HEK293 (cell line): ENCODE results near the gene TP53AIP1.

Experiments
- CTCF ChIA-PET: fragments of 350-600 bp; formaldehyde crosslinking; extraction: SDS; loops from one replicate; lab custom pipeline; 2021; ENCODE audit warnings: antibody characterized with exemption; lab: Yijun Ruan, JAX
- POLR2A ChIA-PET: fragments of 300-600 bp; formaldehyde crosslinking; extraction: SDS; loops from one replicate; lab custom pipeline; 2020; ENCODE audit warnings: antibody characterized with exemption, inconsistent platforms; lab: Yijun Ruan, JAX
- H3K27ac ChIP-seq: fragments of 200-500 bp; sonication (Bioruptor generic); 2 replicates; pipeline ENCODE4 v1.5.1; 2014; ENCODE audit warnings: low read depth, low read length, control low read depth, inconsistent platforms; ENCODE audit errors: extremely low read depth
- H3K36me3 ChIP-seq, 2 experiments: fragments of 200-500 bp in 1 of 2; sonication (Bioruptor generic) in 1 of 2; 1 replicate in 1 of 2; 2 replicates in 1 of 2; pipeline ENCODE4 v1.5.1; 2014 to 2017; ENCODE audit warnings: inconsistent platforms in 2 of 2, low read length in 2 of 2; ENCODE audit not compliant: control insufficient read depth in 2 of 2, insufficient read depth in 1 of 2
- H3K4me1 ChIP-seq: fragments of 200-500 bp; sonication (Bioruptor generic); 2 replicates; pipeline ENCODE4 v1.5.1; 2014; ENCODE audit warnings: mild to moderate bottlenecking, low read length, inconsistent platforms; ENCODE audit not compliant: control insufficient read depth, insufficient read depth
- H3K4me3 ChIP-seq: 2 replicates; pipeline ENCODE4 v1.5.1; 2011; ENCODE audit warnings: low read depth, mild to moderate bottlenecking, control low read depth, low read length, moderate library complexity
- H3K9me3 ChIP-seq: fragments of 200-500 bp; sonication (Bioruptor generic); 2 replicates; pipeline ENCODE4 v1.5.1; 2014; ENCODE audit warnings: low read depth, low read length, inconsistent platforms; ENCODE audit not compliant: control insufficient read depth, insufficient read depth
- KLF16 ChIP-seq: fragments of 450-650 bp; formaldehyde crosslinking; IDR thresholded peaks from 2 replicates; pipeline ENCODE4 v1.5.1; 2017; ENCODE audit warnings: missing biosample characterization, missing genetic modification characterization
- RBAK ChIP-seq: fragments of 450-650 bp; formaldehyde crosslinking; IDR thresholded peaks from 2 replicates; pipeline ENCODE4 v1.5.1; 2016; ENCODE audit warnings: missing biosample characterization, missing genetic modification characterization
- ZBTB11 ChIP-seq: fragments of 450-650 bp; formaldehyde crosslinking; conservative IDR thresholded peaks from 2 replicates; pipeline ENCODE4 v1.5.1; 2016; ENCODE audit warnings: low read depth, missing biosample characterization, missing genetic modification characterization
- ZFP3 ChIP-seq: fragments of 450-650 bp; formaldehyde crosslinking; IDR thresholded peaks from 2 replicates; pipeline ENCODE4 v1.5.1; 2016; ENCODE audit warnings: low read depth, missing biosample characterization, missing genetic modification characterization
- ZFP69B ChIP-seq: fragments of 450-650 bp; formaldehyde crosslinking; IDR thresholded peaks from 2 replicates; pipeline ENCODE4 v1.5.1; 2016; ENCODE audit warnings: missing biosample characterization, missing genetic modification characterization
- ZNF302 ChIP-seq: fragments of 450-650 bp; formaldehyde crosslinking; IDR thresholded peaks from 2 replicates; pipeline ENCODE4 v1.5.1; 2016; ENCODE audit warnings: missing biosample characterization, missing genetic modification characterization, low read depth
- ZNF398 ChIP-seq: fragments of 450-650 bp; formaldehyde crosslinking; IDR thresholded peaks from 2 replicates; pipeline ENCODE4 v1.5.1; 2017; ENCODE audit warnings: missing biosample characterization, missing genetic modification characterization
- ZNF404 ChIP-seq: fragments of 450-650 bp; formaldehyde crosslinking; IDR thresholded peaks from 2 replicates; pipeline ENCODE4 v1.5.1; 2017; ENCODE audit warnings: missing biosample characterization, missing genetic modification characterization
- ZNF48 ChIP-seq: fragments of 450-650 bp; formaldehyde crosslinking; IDR thresholded peaks from 2 replicates; pipeline ENCODE4 v1.5.1; 2016; ENCODE audit warnings: missing biosample characterization, missing genetic modification characterization
- ZNF501 ChIP-seq: fragments of 450-650 bp; formaldehyde crosslinking; IDR thresholded peaks from 2 replicates; pipeline ENCODE4 v1.5.1; 2016; ENCODE audit warnings: missing biosample characterization, missing genetic modification characterization
- ZNF561 ChIP-seq: fragments of 450-650 bp; IDR thresholded peaks from 2 replicates; pipeline ENCODE4 v1.5.1; 2018; ENCODE audit warnings: missing biosample characterization, missing genetic modification characterization, borderline replicate concordance
- ZNF645 ChIP-seq: fragments of 450-650 bp; formaldehyde crosslinking; IDR thresholded peaks from 2 replicates; pipeline ENCODE4; 2016; ENCODE audit warnings: missing biosample characterization, missing genetic modification characterization
- ZNF747 ChIP-seq: fragments of 450-650 bp; formaldehyde crosslinking; IDR thresholded peaks from 2 replicates; pipeline ENCODE4 v1.5.1; 2016; ENCODE audit warnings: missing biosample characterization, missing genetic modification characterization
- TF ChIP-seq, protein P1 (sequence below): fragments of 450-650 bp; IDR thresholded peaks from 2 replicates; pipeline ENCODE4 v1.5.1; 2018; ENCODE audit warnings: missing biosample characterization, mild to moderate bottlenecking, missing genetic modification characterization
- TF ChIP-seq, protein P2 (sequence below): fragments of 450-650 bp; formaldehyde crosslinking; IDR thresholded peaks from 2 replicates; pipeline ENCODE4 v1.5.1; 2016; ENCODE audit warnings: missing biosample characterization, missing genetic modification characterization
- TF ChIP-seq, protein P3 (sequence below): fragments of 450-650 bp; formaldehyde crosslinking; IDR thresholded peaks from 2 replicates; pipeline ENCODE4 v1.5.1; 2017; ENCODE audit warnings: missing biosample characterization, missing genetic modification characterization
- TF ChIP-seq, protein P4 (sequence below): fragments of 450-650 bp; formaldehyde crosslinking; IDR thresholded peaks from 2 replicates; pipeline ENCODE4 v1.5.1; 2016; ENCODE audit warnings: missing biosample characterization, missing genetic modification characterization

Gene TP53AIP1

GRCh38 chr11:128894685-128895084 is 48.0 kb downstream of the TP53AIP1 start:
- TF ChIP-seq, protein P1, sequence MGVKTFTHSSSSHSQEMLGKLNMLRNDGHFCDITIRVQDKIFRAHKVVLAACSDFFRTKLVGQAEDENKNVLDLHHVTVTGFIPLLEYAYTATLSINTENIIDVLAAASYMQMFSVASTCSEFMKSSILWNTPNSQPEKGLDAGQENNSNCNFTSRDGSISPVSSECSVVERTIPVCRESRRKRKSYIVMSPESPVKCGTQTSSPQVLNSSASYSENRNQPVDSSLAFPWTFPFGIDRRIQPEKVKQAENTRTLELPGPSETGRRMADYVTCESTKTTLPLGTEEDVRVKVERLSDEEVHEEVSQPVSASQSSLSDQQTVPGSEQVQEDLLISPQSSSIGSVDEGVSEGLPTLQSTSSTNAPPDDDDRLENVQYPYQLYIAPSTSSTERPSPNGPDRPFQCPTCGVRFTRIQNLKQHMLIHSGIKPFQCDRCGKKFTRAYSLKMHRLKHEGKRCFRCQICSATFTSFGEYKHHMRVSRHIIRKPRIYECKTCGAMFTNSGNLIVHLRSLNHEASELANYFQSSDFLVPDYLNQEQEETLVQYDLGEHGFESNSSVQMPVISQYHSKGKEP (tag by site-specific recombination): no peak
- ChIA-PET POLR2A (interaction anchor here (0.8 kb wide), 1 partner anchor 10 kb away, joined by 4 read pairs; no protein-coding TSS in a partner anchor), CTCF (interaction anchor here (0.6 to 1.8 kb wide), 4 partner anchors 9 to 262 kb away, joined by 3 to 7 read pairs (median 4); no protein-coding TSS in a partner anchor)

DNA sequence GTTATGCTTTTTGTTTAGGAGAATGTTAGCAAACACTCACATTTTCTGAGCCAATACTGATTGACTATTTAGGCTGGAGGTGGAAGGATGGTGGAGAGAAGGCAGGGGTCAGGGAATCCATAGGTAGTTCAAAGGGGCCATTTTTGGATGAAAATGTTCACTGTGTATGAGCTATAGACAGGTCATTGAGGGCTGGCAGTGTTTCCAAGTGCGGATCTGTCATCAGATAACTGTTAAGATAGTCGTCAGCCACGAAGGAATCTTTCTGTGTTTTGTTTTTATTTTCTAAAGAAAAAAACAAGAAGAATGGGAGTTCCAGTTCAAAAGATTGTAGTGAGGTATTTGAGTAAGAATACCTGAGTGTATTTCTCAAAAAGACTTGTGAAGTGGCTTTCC is 48.4 kb downstream of the TP53AIP1 start:
- CTCF ChIA-PET: interaction anchor here (0.6 to 1.8 kb wide), 4 partner anchors 9 to 262 kb away, joined by 3 to 7 read pairs (median 4); no protein-coding TSS in a partner anchor
- Histone ChIP-seq H3K9me3 (no peaks in the 10 kb centered on the region), H3K4me3 (no peak overlapping the region)
- TF ChIP-seq, protein P2, sequence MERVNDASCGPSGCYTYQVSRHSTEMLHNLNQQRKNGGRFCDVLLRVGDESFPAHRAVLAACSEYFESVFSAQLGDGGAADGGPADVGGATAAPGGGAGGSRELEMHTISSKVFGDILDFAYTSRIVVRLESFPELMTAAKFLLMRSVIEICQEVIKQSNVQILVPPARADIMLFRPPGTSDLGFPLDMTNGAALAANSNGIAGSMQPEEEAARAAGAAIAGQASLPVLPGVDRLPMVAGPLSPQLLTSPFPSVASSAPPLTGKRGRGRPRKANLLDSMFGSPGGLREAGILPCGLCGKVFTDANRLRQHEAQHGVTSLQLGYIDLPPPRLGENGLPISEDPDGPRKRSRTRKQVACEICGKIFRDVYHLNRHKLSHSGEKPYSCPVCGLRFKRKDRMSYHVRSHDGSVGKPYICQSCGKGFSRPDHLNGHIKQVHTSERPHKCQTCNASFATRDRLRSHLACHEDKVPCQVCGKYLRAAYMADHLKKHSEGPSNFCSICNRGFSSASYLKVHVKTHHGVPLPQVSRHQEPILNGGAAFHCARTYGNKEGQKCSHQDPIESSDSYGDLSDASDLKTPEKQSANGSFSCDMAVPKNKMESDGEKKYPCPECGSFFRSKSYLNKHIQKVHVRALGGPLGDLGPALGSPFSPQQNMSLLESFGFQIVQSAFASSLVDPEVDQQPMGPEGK: no peak
- TF ChIP-seq ZNF561 (tag by site-specific recombination): no peak
- TF ChIP-seq ZNF302 (tag by site-specific recombination): no peak
- no peak for TF ChIP-seq ZFP3 (tag by site-specific recombination)
- TF ChIP-seq ZBTB11 (tag by site-specific recombination): no peak
- no peak for TF ChIP-seq ZNF398 (tag by site-specific recombination)
- TF ChIP-seq, protein P3, sequence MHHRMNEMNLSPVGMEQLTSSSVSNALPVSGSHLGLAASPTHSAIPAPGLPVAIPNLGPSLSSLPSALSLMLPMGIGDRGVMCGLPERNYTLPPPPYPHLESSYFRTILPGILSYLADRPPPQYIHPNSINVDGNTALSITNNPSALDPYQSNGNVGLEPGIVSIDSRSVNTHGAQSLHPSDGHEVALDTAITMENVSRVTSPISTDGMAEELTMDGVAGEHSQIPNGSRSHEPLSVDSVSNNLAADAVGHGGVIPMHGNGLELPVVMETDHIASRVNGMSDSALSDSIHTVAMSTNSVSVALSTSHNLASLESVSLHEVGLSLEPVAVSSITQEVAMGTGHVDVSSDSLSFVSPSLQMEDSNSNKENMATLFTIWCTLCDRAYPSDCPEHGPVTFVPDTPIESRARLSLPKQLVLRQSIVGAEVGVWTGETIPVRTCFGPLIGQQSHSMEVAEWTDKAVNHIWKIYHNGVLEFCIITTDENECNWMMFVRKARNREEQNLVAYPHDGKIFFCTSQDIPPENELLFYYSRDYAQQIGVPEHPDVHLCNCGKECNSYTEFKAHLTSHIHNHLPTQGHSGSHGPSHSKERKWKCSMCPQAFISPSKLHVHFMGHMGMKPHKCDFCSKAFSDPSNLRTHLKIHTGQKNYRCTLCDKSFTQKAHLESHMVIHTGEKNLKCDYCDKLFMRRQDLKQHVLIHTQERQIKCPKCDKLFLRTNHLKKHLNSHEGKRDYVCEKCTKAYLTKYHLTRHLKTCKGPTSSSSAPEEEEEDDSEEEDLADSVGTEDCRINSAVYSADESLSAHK (tag by site-specific recombination): no peak
- TF ChIP-seq ZNF501 (tag by site-specific recombination): no peak
- no peak for TF ChIP-seq RBAK
- TF ChIP-seq ZNF48 (tag by site-specific recombination): no peak
- no peak for TF ChIP-seq ZNF645 (tag by site-specific recombination)
- TF ChIP-seq ZFP69B (tag by site-specific recombination): no peak
- no peak for TF ChIP-seq ZNF747 (tag by site-specific recombination)
- TF ChIP-seq ZNF404 (tag by site-specific recombination): no peak
- TF ChIP-seq, protein P4, sequence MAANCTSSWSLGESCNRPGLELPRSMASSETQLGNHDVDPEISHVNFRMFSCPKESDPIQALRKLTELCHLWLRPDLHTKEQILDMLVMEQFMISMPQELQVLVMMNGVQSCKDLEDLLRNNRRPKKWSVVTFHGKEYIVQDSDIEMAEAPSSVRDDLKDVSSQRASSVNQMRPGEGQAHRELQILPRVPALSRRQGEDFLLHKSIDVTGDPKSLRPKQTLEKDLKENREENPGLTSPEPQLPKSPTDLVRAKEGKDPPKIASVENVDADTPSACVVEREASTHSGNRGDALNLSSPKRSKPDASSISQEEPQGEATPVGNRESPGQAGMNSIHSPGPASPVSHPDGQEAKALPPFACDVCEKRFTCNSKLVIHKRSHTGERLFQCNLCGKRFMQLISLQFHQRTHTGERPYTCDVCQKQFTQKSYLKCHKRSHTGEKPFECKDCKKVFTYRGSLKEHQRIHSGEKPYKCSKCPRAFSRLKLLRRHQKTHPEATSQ (tag by site-specific recombination): no peak
- no peak for TF ChIP-seq KLF16
- TF ChIP-seq, all 188 proteins: peak for 0
- H3K27ac ChIP-seq: no peak overlapping the region
- POLR2A ChIA-PET: interaction anchor here (0.8 kb wide), 1 partner anchor 11 kb away, joined by 4 read pairs; no protein-coding TSS in a partner anchor
- no peaks in the 10 kb centered on the region for H3K36me3 ChIP-seq
- H3K4me1 ChIP-seq: no peaks in the 10 kb centered on the region; the same call in 1 of the 2 replicates

More at GRCh38 chr11:128894685-128895084, 48.0 kb downstream of the TP53AIP1 start:
- no peaks in the 10 kb centered on the region for H3K9me3 ChIP-seq
- H3K36me3 ChIP-seq: no peaks in the 10 kb centered on the region
- H3K4me1 ChIP-seq: no peaks in the 10 kb centered on the region; the same call in 1 of the 2 replicates
- H3K4me3 ChIP-seq: no peak overlapping the region
- H3K27ac ChIP-seq: no peak overlapping the region
